GM23248 (cell line): ENCODE results near the gene HSD3B7.

ENCODE experiments used
- EZH2 ChIP-seq: fragments of 200-600 bp; sonication (generic); IDR thresholded peaks from 2 replicates; pipeline ENCODE4 v1.6.1; 2018; ENCODE audit warnings: antibody characterized with exemption, mild to moderate bottlenecking; ENCODE audit not compliant: insufficient read depth, poor library complexity, severe bottlenecking
- EZH2phosphoT487 ChIP-seq: fragments of 200-600 bp; sonication (generic); IDR thresholded peaks from 2 replicates; pipeline ENCODE4 v1.6.1; 2018; ENCODE audit warnings: antibody characterized with exemption, moderate library complexity, mild to moderate bottlenecking, low read depth; ENCODE audit not compliant: insufficient read depth

GRCh38 chr16:30965436-30965835 lies 19.6 kb upstream of the HSD3B7 start:
- TF ChIP-seq EZH2 (no peak), EZH2phosphoT487 (no peak)
